ENCODE results near the gene SEC16A. TPM values are rescaled to one million over a fixed set of nuclear protein-coding genes. Genes with fewer than 3 reads are reported as not detected.

Gene SEC16A
- total RNA-seq, 1 donor from 2014 or later, result 78.8 TPM

- peaks cover 3% of the 10 kb centered on the region for H3K4me1 Mint-ChIP-seq
- ATAC-seq (ENCODE audit: low read depth), result no peak
- no peak for DNase-seq
- intact Hi-C loops (cut with micrococcal nuclease), result no loop called here
- H3K27me3 Mint-ChIP-seq, result no peaks in the 10 kb centered on the region
- H3K27ac Mint-ChIP-seq, result no peak overlapping the region
- H3K9me3 Mint-ChIP-seq, result no peaks in the 10 kb centered on the region
- ChIA-PET POLR2A (no interaction called here), CTCF (no interaction called here)
- H3K36me3 Mint-ChIP-seq (ENCODE audit: low read depth), result peaks cover 42% of the 10 kb centered on the region
- TF ChIP-seq CTCF (IDR thresholded peaks at IDR 0.05), result no peak
- no peak overlapping the region for H3K4me3 Mint-ChIP-seq
Observed at GRCh38 chr9:136516191-136516654, 33.4 kb upstream of the SEC16A start.

- no peak for TF ChIP-seq CTCF (IDR thresholded peaks at IDR 0.05)
- no peak for ATAC-seq (ENCODE audit: low read depth)
- CTCF ChIA-PET, result no interaction called here
- intact Hi-C loops (cut with micrococcal nuclease), result no loop called here
- DNase-seq, result no peak
- H3K4me3 Mint-ChIP-seq, result no peak overlapping the region
- no peaks in the 10 kb centered on the region for H3K27me3 Mint-ChIP-seq
- H3K36me3 Mint-ChIP-seq (ENCODE audit: low read depth), result peaks cover 48% of the 10 kb centered on the region
- no peaks in the 10 kb centered on the region for H3K9me3 Mint-ChIP-seq
- POLR2A ChIA-PET, result no interaction called here
- peaks cover 3% of the 10 kb centered on the region for H3K4me1 Mint-ChIP-seq
- no peak overlapping the region for H3K27ac Mint-ChIP-seq
Observed at GRCh38 chr9:136515276-136515675, 32.4 kb upstream of the SEC16A start.

GRCh38 chr9:136514022-136514714, 31.3 kb upstream of the SEC16A start:
- ATAC-seq (ENCODE audit: low read depth), result no peak
- peaks cover 51% of the 10 kb centered on the region for H3K36me3 Mint-ChIP-seq (ENCODE audit: low read depth)
- intact Hi-C loops (cut with micrococcal nuclease), result no loop called here
- H3K9me3 Mint-ChIP-seq, result no peaks in the 10 kb centered on the region
- TF ChIP-seq CTCF (IDR thresholded peaks at IDR 0.05), result no peak
- H3K4me1 Mint-ChIP-seq, result no peaks in the 10 kb centered on the region
- ChIA-PET CTCF (interaction anchor here (0.9 kb wide), 1 partner anchor 25 kb away, joined by 3 read pairs; no protein-coding TSS in a partner anchor), POLR2A (no interaction called here)
- H3K27ac Mint-ChIP-seq, result no peak overlapping the region
- H3K4me3 Mint-ChIP-seq, result no peak overlapping the region
- no peaks in the 10 kb centered on the region for H3K27me3 Mint-ChIP-seq
- no peak for DNase-seq

GRCh38 chr9:136513191-136513590, 30.4 kb upstream of the SEC16A start:
- POLR2A ChIA-PET, result no interaction called here
- H3K4me1 Mint-ChIP-seq, result no peaks in the 10 kb centered on the region
- H3K36me3 Mint-ChIP-seq (ENCODE audit: low read depth), result peaks cover 52% of the 10 kb centered on the region
- no peaks in the 10 kb centered on the region for H3K9me3 Mint-ChIP-seq
- ATAC-seq (ENCODE audit: low read depth), result no peak
- no peak overlapping the region for H3K4me3 Mint-ChIP-seq
- intact Hi-C loops (cut with micrococcal nuclease), result no loop called here
- H3K27ac Mint-ChIP-seq, result no peak overlapping the region
- TF ChIP-seq CTCF (IDR thresholded peaks at IDR 0.05), result no peak
- H3K27me3 Mint-ChIP-seq, result no peaks in the 10 kb centered on the region
- CTCF ChIA-PET, result no interaction called here
- DNase-seq, result no peak

- Mint-ChIP-seq H3K4me3 (no peak overlapping the region), H3K27me3 (no peaks in the 10 kb centered on the region), H3K36me3 (ENCODE audit: low read depth) (peaks cover 56% of the 10 kb centered on the region), H3K4me1 (no peaks in the 10 kb centered on the region), H3K27ac (no peak overlapping the region), H3K9me3 (no peaks in the 10 kb centered on the region)
- ATAC-seq (ENCODE audit: low read depth), result peak; percentile 80
- POLR2A ChIA-PET, result no interaction called here
- intact Hi-C loops (cut with micrococcal nuclease), result no loop called here
- DNase-seq, result no peak
- CTCF ChIA-PET, result no interaction called here
- TF ChIP-seq CTCF (IDR thresholded peaks at IDR 0.05), result no peak
Observed at GRCh38 chr9:136512651-136513071, 29.8 kb upstream of the SEC16A start.

Data from activated B cell treated with CpG ODN at 0.5 μM for 24 hours (primary cell).